GM19239 (cell line): Measurements from ENCODE around the gene NCKAP5L.

Experiments
- DNase-seq: peaks from one replicate; pipeline ENCODE4 v3.0.0; 2011; ENCODE audit warnings: low spot score; ENCODE audit not compliant: insufficient read length
- FAIRE-seq: peaks from 2 replicates; lab custom pipeline; 2011; peaks lifted over from hg19 to GRCh38; lab: Jason Lieb, UNC

NCKAP5L gene

DNA sequence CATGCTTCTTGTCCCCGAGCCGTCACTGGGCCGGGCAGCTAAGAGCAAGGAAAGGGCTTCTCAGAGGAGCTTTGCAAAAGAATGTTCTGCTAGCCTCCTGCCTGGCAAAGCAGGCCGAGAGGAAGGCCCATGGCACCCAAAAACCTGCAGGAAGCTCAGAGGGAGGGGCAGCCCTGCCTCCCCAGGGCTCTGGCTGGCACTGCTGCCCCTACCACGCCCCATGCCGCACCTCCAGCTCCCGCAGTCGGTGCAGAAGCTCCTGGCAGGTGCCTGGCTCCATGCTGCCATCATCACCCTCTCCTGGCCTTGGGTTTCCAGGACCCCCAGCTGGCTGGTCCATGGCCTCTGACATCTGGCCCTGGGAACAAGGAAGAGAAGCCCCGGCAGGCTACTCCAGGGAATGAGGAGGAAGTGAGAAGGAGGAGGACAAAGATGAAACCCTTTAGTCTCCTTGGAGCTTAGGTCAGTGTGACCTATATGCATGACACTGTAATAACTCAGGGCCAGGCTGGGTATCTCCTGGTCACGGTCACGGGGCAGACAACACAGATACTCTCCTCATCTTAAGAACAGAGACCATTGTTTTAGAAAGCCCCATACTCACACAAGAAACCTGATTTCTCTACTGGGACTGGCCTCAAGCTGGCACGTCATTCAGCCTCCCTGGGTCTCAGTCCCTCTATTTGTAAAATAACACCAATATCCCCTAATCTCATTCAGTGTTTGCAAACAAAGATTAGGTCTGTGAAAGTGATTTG is 24.3 kb downstream of the NCKAP5L start:
- FAIRE-seq: no peak
- no peak for DNase-seq

DNA sequence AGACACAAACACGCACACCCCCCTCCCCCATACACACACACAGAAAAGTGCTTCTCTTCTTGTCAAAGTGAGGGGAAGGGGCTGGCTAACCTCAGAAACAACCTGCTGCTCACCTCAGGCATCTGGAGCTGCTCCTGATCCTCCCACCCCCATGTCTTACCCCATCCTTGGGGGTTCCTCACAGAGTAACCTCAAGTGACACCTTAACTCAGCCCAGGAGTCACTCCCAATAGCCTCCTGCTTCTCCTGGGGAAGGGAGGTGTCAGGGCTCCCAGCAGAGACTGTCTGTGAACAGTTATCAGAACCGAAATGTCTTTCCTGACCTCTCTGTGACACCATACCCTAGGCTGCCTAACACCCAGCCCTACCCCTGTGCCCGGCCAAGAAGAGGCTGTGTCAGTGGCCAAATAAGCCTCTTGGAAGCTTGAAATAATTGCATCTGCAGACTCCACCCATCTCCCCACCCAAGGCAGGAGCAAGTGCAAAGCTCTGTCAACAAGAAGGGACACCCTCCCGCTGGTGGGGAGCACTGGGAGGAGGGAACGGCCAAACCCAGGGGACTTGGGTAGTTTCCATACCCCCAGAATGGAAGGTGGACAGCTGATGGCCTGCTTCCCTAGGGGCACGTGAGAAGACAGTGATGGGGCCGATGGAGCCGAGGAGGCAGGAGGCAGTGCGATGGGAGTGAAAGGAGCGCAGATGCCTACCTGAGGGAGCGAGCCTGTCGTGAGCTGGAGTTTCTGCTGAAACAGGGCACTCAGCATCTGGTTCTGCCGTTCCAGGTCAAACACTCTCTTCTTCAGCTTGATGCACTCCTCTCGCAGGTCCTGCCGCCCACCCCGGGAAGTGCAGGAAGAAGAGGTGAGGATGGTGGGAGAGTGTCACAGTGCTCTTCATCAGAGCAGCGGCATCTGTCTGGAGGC is 26.8 kb downstream of the NCKAP5L start:
- DNase-seq (no peak), FAIRE-seq (no peak)

DNA sequence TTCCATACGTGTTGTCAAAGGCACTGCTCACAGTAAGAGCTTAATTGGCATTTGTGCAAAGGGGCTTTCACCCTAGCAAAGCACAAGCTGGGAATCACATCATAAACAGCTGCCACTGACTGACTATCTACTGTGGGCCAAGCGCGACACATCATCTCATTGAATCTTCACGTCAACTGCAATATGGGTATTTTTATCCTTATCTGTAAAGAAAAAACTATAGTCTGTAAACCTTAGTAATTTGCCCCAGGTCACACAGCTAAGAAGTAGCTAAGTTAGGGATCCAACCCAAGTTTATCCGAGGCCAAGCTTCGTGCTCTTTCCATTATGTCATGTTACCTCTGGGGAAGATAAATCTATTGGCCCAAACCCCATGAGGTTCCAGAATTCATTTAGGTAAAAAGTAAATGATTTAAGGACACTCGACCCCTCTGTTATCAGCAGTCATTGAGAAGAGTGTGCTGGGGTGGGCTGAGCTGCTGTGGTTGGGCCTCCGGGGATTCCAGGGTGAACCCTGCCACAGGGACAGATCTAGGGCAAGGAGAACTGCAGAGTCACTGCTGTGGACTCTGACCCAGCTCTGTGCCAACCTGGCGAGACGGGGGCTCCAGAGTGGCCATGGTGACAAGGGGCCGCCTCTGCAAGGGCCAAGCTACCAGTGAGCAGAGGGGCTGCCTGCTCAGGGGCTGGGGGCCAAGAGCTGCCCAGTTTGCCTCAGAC is 27.6 kb downstream of the NCKAP5L start:
- DNase-seq: no peak
- peak; percentile 57 for FAIRE-seq

DNA sequence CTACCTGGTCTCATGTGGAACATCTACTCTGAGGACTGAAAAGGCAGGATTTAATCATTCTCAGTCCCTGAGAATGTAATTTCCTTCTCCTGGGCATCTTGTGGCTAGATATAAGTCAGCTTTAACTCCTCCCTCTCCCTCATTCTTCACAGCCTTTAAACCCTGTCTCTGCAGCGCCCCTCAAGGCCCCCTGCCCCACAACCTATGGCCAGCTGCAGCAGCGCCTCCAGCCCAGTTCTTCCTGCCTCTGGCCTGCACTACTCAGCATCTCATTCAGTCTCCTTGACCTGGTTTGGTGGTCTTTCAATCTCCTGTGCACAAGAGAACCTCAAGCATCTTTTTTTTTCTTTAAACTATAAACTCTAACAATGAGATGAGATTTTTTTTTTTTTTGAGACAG is 29.3 kb downstream of the NCKAP5L start:
- no peak for FAIRE-seq
- no peak for DNase-seq

DNA sequence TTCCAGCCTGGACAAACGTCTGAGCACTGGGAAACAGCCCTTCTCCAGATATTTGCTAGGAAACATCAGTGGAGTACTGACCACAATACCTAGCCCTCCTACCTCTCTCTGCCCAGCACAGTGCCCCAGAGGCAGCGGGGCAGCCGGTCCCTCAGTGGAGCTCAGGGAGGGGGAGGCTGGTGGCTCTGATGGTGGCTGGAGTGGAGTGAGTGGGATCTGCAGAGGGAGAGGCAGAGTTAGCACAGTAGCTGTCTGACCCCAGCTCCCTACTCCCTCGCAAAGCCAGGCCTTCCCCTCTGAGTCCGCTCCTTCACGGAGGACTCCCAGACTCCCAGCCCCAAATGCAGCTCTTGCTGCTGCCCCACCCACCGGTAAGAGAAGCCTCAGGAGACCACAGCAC is 30.0 kb downstream of the NCKAP5L start:
- FAIRE-seq (no peak), DNase-seq (no peak)

DNA sequence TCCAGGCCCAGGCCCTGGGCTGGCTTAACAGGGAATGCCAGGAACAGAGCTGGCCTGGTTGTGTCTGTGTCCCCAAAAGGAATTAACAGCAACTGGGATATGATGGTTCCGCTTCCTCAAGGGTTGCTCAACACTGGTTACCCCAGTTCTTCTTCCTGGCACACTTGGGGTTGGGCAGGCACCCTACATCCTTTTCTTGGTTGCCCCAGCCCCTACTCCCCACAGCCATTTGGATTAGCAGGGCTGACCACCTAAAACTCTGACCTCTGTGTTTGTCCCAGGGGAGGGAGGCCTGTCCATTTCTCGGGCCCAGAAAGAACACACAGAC is 30.8 kb downstream of the NCKAP5L start:
- FAIRE-seq (no peak), DNase-seq (no peak)

DNA sequence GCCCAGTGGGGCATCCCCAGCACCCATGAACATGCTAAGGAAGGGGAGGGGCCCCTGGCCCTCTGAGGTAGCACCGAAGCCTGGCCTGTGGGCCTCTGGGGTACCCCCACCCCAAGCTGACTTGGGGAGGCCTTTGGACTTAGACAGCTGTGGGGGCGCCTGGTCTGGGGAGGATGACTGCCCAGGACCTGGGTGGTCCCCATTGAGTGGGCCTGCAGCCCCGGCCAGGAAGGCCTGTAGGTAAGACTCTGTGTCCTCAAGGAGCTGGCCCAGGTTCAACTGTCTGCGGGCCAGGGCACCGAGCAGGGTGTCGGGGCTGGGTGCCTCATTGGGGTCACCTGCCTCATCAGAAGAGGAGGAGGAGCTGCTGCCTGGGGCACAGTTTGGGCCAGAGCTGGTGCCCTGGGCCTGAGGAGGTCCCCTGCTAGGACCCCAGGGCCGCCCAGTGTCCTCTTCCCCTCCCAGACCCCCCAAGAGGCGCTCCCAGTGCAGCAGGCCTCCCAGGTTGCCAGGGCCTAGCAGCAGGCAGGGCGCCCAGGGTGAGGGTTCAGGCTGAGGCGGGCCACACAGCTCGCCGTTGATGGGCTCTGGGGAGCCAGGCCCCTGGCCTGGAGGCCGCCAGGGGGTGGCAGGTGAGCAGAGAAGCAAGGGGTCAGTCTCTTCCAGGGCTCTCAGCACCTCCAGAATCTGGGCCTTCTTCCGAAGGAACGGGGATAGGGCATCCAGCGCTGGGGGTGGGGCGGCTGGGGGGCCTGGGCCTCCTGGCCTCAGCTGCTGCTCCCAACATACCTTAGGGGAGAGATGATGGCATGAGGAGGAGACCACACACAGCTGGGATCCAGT is 31.4 kb downstream of the NCKAP5L start:
- no peak for DNase-seq

DNA sequence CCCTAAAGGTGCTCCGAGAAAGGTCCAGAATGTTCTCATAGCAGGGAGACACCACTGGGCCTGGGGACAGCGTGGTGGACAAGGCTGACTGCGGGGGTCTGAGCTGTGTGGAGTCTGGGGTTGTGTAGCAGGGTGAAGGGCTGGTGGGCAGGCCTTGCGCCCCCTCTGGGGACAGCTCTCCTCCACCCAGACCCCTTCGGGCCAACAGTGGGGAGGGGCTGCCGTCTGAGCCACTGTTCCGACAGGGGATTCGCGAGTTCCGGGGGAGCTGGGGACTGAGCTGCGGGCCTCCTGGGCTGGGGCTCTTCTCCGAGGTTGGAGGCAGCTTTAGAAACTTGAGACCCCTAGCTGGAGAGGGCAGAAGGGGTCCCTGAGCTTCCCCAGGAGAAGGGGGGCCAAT is 32.1 kb downstream of the NCKAP5L start:
- DNase-seq (no peak), FAIRE-seq (no peak)

More for the DNA sequence above, 31.4 kb downstream of the NCKAP5L start:
- FAIRE-seq: no peak

DNA sequence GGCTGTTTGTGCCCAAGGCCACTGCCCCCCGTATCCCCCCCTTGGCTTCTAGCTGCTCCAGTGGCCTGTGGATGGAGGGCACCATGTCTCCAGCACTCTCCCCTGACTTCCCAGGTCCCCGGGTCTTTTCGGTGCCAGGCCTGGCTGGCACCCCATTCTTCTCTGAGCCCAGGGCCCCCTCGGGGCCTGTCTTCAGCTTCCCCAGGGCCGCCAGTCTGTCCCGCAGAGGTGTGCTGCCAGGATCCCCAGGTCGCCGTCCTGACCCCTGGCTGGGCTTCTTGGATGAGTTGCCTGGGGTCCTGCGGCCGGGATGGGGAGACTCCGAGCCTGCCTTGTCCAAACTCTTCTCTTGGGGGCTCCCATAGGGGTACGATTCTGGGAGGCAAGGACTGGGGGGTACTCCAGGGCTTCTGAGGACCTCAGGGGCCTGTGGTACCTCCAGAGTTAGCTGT is 32.5 kb downstream of the NCKAP5L start:
- FAIRE-seq (no peak), DNase-seq (no peak)

DNA sequence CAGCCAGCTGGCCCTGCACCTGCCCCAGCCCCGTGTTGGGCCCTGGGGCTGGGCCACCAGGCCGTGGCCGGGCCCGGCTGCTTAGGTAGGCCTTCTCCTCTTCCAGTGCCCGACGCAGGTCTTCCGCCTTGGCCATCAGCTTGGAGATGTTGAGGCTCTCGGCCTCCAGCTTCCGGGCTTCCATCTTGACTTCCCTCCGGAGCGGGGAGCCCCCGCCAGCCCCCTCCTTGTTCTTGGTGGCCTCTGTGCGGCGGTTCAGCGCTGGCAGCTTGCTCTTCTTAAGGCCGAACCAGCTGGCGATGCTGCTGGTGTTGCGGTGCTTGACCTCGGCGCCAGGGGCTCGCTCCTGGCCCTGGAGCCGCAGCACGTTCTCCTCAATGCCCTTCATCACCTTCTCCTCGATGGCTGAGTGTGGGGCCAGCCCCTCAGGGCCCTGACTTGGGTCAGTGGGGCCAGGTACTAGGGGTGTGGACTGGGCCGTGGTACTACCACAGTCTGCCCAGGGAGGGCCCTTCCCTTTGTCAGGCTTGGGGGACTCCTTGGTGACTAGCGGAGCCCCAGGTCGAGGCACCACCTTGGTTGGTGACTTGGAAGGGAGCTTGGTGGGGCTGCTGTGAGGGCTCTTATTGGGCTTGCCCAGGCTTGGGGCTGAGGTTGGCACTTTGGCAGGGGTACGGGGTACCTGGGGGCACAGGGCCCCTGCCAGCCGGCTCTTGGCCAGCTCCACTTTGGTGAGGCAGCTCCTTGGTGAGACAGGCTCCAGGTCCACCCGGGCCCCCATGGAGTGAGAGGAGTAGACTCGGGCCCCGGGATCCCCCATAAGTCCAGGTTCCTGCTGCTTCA is 33.2 kb downstream of the NCKAP5L start:
- DNase-seq (no peak), FAIRE-seq (no peak)

DNA sequence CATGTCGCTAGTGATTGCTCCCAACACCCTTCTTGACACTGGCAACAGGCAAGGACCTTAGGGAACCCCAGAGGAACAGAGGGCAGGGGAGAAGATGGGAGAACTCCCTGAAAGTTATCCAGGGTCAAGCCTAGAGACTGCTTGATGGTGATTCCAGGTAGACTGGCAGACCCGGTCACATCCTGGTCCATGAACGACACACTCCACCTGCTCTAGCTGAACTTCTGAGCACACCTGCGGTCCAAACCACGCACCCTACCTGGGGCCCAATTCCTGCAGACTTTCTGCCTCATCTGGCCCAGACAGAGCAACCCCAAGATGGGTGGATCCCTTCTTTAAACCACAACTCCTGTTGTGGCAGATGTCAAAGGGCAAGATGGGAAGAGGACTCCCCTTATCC is 34.2 kb downstream of the NCKAP5L start:
- FAIRE-seq (no peak), DNase-seq (no peak)

DNA sequence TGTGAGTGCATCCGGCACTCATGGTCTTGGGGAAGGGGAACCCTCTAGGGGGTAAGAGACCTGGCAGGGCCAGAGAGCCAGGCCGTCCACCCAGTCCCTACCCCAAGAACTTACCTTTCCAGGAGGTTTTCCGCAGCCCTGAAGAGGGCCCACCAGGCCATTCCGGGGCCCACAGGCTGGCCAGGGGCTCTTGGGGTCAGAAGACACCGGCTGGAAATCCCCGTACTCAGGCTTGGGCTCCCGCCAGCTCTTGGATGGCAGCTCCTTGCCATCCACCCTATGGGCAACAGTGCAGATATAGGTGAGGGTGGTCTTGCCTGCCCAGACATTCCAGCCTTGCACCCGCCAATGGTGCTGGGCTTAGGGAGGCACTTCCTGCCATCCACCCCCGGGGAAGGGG is 34.6 kb downstream of the NCKAP5L start:
- FAIRE-seq: no peak
- DNase-seq: no peak

DNA sequence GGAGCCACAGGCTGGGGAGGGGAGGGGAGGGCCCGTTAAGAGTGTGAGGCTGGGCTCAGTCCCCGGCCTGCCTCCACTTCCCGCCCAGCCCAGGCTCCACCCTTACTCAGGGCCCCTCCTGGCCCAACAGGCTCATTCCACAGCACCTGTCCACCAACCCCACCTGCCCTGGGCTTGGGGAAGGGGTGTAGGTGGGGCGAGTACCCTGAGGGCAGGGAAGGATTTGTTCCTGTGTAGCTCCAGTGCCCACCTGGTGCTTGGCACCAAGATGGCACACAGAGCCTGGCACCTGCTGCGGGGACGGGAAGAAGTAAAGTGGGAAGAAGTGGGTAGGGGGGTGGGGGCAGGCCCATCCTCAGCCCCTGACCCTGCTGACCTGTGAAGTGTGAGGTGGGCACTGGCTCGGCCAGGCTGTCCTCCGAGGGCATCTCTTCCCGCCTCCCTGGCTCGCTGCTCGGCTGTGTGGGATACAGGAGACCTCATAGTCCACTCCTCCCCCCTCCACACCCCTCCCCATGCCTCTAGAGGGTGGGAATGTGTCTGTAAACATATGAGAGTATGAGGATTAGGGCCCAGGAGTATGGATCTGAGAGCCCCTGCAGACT is 35.1 kb downstream of the NCKAP5L start:
- no peak for FAIRE-seq
- no peak for DNase-seq

DNA sequence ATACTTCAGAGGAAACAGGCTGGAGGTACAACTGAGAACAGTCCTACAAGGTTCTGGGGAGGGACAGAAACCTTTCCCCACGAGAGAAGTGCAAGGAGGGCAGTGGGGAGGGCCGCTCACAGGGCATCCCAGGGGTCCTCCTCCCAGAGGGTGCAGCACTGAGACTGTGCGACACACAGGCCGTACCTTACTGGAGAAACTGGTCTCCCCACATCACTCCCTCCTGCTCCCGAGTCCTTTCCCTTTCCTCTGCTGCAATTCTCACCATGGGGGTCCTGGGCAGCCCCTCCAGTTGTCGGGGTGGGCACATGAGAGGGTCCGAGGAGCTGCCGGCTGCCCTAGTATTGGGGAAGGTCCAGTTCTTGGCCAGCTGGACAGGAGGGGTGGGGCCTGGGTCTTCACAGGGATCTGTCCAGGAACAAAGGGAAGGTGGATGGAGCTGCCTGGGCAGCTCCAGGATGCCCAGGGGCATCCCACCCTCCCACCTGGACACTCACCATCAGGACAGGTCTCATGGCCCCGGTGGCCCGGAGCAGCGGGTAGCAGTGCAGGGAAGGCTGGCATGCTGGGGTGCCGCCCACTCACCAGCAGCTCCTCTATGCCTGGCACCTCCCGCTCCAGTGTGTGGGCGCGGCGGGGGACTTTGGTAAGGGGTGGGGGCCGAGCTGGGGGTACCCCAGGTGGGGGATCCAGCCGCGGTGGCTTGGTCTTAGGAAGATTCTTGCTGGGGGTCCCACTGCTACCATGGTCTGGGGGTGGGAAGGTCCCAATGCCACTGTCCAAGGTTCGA is 35.8 kb downstream of the NCKAP5L start:
- FAIRE-seq (no peak), DNase-seq (no peak)

DNA sequence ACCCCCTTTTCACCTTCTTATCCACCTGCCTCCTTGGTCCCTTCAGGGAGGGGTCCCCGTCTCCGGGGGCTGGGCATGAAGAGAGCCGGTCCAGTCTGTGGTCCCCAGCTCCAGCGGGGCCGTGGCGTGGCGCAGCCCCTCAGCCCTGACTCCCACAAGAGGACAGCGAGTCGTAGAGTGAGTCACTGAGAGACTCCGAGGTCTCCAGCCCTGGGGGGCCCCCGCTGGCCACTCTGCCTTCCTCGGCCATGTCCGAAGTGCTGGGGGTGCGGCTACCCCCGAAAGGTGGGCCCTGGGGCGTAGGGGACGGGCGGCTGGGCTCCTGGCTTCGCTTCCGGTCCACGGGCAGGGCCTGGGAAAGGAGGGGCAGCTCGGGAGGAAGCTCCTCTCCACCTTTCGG is 36.5 kb downstream of the NCKAP5L start:
- FAIRE-seq (no peak), DNase-seq (no peak)

DNA sequence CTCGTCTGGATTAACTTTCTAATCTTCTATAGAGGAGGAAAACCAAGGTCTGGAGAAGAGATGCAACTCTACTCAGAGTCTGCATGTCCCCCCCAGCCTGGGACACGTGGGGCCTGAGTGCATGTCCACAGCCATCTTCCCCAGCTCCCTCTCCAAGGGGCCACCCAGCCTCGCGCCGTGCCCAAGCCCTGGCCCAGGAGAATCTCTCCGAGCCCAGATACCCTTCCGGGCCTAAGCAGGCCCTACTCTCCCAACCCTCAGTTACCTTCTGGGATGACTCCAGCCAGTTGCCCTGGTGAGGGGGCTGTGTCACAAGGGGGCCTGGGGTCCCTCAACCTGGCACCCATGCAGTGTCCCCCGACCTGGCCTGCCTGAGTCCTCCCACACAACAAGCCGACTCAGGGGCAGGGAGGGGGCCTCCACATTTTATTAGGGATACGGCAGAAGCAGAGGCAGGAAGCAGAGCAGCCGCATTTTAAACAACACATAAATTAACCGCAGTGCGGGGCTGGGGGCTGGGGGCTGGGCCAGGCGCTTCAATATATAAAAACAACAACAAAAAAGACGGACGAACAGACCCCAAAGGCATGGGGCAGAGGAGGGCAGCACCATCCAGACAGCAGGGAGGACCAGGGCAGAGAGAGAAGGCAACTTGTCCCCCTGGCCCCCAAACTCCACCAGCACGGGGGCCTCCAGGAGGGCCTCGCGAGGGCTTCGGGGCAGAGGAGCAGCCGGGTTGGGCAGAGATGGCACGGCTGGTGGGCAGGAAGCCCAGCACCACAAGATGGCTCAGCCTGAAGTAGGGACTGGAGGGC is 37.3 kb downstream of the NCKAP5L start:
- no peak for FAIRE-seq
- no peak for DNase-seq

DNA sequence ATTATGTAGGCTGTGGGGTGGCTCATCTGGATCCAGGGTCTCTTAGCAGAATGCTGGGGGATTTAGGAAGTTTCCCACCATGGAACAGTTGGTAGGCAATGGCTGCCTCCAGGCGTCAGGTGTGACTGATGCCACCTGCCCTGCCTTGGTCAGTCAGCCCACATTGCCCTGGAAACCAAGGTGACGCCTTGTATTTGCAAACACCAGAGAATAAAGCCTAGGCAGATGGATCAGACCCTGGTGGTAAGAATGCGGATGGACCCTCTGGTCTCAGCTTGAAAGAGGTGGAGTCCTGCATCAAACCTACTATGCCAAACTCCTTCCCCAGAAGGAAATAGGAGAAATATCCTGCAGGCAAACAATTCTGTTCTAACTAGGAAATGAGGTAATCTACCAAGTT is 38.2 kb downstream of the NCKAP5L start:
- no peak for FAIRE-seq

More for the DNA sequence above, 38.2 kb downstream of the NCKAP5L start:
- no peak for DNase-seq
